ENCODE measurements around the gene TGFBR1.
A peak's percentile ranks its signal among the peaks of the same experiment; 100 is the strongest.

The TGFBR1 gene

GRCh38 chr9:99171225-99172123 lies 66.6 kb downstream of the TGFBR1 start:
- DNase-seq (ENCODE audit: low read depth in 2 of 2) = no peak

GRCh38 chr9:99172124-99173091 lies 67.5 kb downstream of the TGFBR1 start:
- no peak for DNase-seq (ENCODE audit: low read depth in 2 of 2)

- no peak for DNase-seq (ENCODE audit: low read depth in 2 of 2)
Measured at GRCh38 chr9:99173570-99174504, 68.9 kb downstream of the TGFBR1 start.

- DNase-seq (ENCODE audit: low read depth in 2 of 2) = no peak
Measured at GRCh38 chr9:99176527-99177013, 71.7 kb downstream of the TGFBR1 start.

GRCh38 chr9:99177576-99178366 lies 72.9 kb downstream of the TGFBR1 start:
- DNase-seq (ENCODE audit: low read depth in 2 of 2) = no peak

GRCh38 chr9:99178912-99179872 lies 74.3 kb downstream of the TGFBR1 start:
- no peak for DNase-seq (ENCODE audit: low read depth in 2 of 2)

- no peak for DNase-seq (ENCODE audit: low read depth in 2 of 2)
Measured at GRCh38 chr9:99180199-99180598, 75.3 kb downstream of the TGFBR1 start.

- DNase-seq (ENCODE audit: low read depth in 2 of 2) = no peak
Measured at GRCh38 chr9:99180662-99181061, 75.7 kb downstream of the TGFBR1 start.

GRCh38 chr9:99181206-99181605 lies 76.3 kb downstream of the TGFBR1 start:
- DNase-seq (ENCODE audit: low read depth in 2 of 2) = no peak

GRCh38 chr9:99181621-99182020 lies 76.7 kb downstream of the TGFBR1 start:
- DNase-seq (ENCODE audit: low read depth in 2 of 2) = peak in 1 of 2 experiments; percentile 20

GRCh38 chr9:99182356-99182755 lies 77.4 kb downstream of the TGFBR1 start:
- DNase-seq (ENCODE audit: low read depth in 2 of 2) = no peak

- no peak for DNase-seq (ENCODE audit: low read depth in 2 of 2)
Measured at GRCh38 chr9:99183616-99184015, 78.7 kb downstream of the TGFBR1 start.

- no peak for DNase-seq (ENCODE audit: low read depth in 2 of 2)
Measured at GRCh38 chr9:99184110-99184474, 79.2 kb downstream of the TGFBR1 start.

- peak; percentile 97 for DNase-seq (ENCODE audit: low read depth in 2 of 2)
Measured at GRCh38 chr9:99184475-99185347, 79.8 kb downstream of the TGFBR1 start.

- no peak for DNase-seq (ENCODE audit: low read depth in 2 of 2)
Measured at GRCh38 chr9:99185348-99185632, 80.4 kb downstream of the TGFBR1 start.

- no peak for DNase-seq (ENCODE audit: low read depth in 2 of 2)
Measured at GRCh38 chr9:99185934-99186333, 81.0 kb downstream of the TGFBR1 start.

- DNase-seq (ENCODE audit: low read depth in 2 of 2) = no peak
Measured at GRCh38 chr9:99187311-99187710, 82.4 kb downstream of the TGFBR1 start.

- DNase-seq (ENCODE audit: low read depth in 2 of 2) = no peak
Measured at GRCh38 chr9:99189186-99189585, 84.3 kb downstream of the TGFBR1 start.

Measured in fibroblast of skin of left biceps (primary cell).